Endometrial microvascular endothelial cells (primary cell): ENCODE results near the gene FEN1. TPM values are rescaled to one million over a fixed set of nuclear protein-coding genes. Genes with fewer than 3 reads are reported as not detected.

Experiments
- in situ Hi-C: cut with HindIII; loops from 2 replicates; pipeline ENCODE4 v1.10.0; 2017; ENCODE audit warnings: low sequenced_read_pairs, low pct_unique_long_range_greater_than_20kb; ENCODE audit errors: inconsistent ontology term
- total RNA-seq: library from RNA; depleted of rRNA; stranded (reverse); fragments of >200 nt; gene quantifications from one replicate; pipeline ENCODE4 v1.2.3, GENCODE V29; 2015; ENCODE audit errors: inconsistent ontology term

The FEN1 gene
- total RNA-seq, 1 donor from 2014 or later: 69.3 TPM

GRCh38 chr11:61754534-61755482 is 37.9 kb upstream of the FEN1 start:
- in situ Hi-C loops: no loop called here

- in situ Hi-C loops: no loop called here
These were observed 36.6 kb upstream of the FEN1 start for GRCh38 chr11:61756147-61756451.

- in situ Hi-C loops: no loop called here
These were observed 36.1 kb upstream of the FEN1 start for GRCh38 chr11:61756452-61757212.

GRCh38 chr11:61757213-61757862 is 35.4 kb upstream of the FEN1 start:
- in situ Hi-C loops: no loop called here

- in situ Hi-C loops: no loop called here
These were observed 31.8 kb upstream of the FEN1 start for GRCh38 chr11:61760946-61761345.

- in situ Hi-C loops: no loop called here
These were observed 31.1 kb upstream of the FEN1 start for GRCh38 chr11:61761440-61762222.

GRCh38 chr11:61762223-61762615 is 30.5 kb upstream of the FEN1 start:
- in situ Hi-C loops: no loop called here

GRCh38 chr11:61762798-61763197 is 29.9 kb upstream of the FEN1 start:
- in situ Hi-C loops: no loop called here

- in situ Hi-C loops: no loop called here
These were observed 28.6 kb upstream of the FEN1 start for GRCh38 chr11:61763930-61764605.

GRCh38 chr11:61764606-61765260 is 28.0 kb upstream of the FEN1 start:
- in situ Hi-C loops: no loop called here

- in situ Hi-C loops: no loop called here
These were observed 27.0 kb upstream of the FEN1 start for GRCh38 chr11:61765550-61766253.

- in situ Hi-C loops: no loop called here
These were observed 26.3 kb upstream of the FEN1 start for GRCh38 chr11:61766353-61766841.

GRCh38 chr11:61768376-61769076 is 24.2 kb upstream of the FEN1 start:
- in situ Hi-C loops: no loop called here

- in situ Hi-C loops: no loop called here
These were observed 23.4 kb upstream of the FEN1 start for GRCh38 chr11:61769169-61769920.

- in situ Hi-C loops: no loop called here
These were observed 22.6 kb upstream of the FEN1 start for GRCh38 chr11:61769946-61770683.
